Smooth muscle cell (in vitro differentiated cells): ENCODE data around the gene PCDHB5. TPM values are rescaled to one million over a fixed set of nuclear protein-coding genes. Genes with fewer than 3 reads are reported as not detected.
"Not testable (repeated sequence)": the region's sequence is repeated elsewhere in the genome, so short reads cannot be mapped to it uniquely, and the experiment has no call there.

Experiments used
- DNase-seq: peaks from one replicate; lab custom pipeline; 2025; ENCODE audit not compliant: unreplicated experiment; lab: John Stamatoyannopoulos, UW
- H2AFZ ChIP-seq: fragments of 200-600 bp; sonication (generic); 2 replicates; pipeline ENCODE4 v1.6.0; 2016; ENCODE audit warnings: antibody characterized with exemption, low read depth, mild to moderate bottlenecking
- H3F3A ChIP-seq: fragments of 200-600 bp; sonication (generic); 2 replicates; pipeline ENCODE4 v1.6.0; 2017; ENCODE audit warnings: antibody characterized with exemption, low read depth
- H3K27ac ChIP-seq: fragments of 200-600 bp; sonication (generic); 2 replicates; pipeline ENCODE4 v1.5.1; 2016; ENCODE audit warnings: low read depth, mild to moderate bottlenecking
- H3K27me3 ChIP-seq: fragments of 200-600 bp; sonication (generic); 2 replicates; pipeline ENCODE4 v1.6.1; 2016; ENCODE audit warnings: low read depth, mild to moderate bottlenecking
- H3K36me3 ChIP-seq: fragments of 200-600 bp; sonication (generic); 2 replicates; pipeline ENCODE4 v1.5.1; 2016; ENCODE audit warnings: low read depth
- H3K4me1 ChIP-seq: fragments of 200-600 bp; sonication (generic); 2 replicates; pipeline ENCODE4 v1.5.1; 2016; ENCODE audit warnings: low read depth
- H3K4me2 ChIP-seq: fragments of 200-600 bp; sonication (generic); 2 replicates; pipeline ENCODE4 v1.6.0; 2016; ENCODE audit warnings: mild to moderate bottlenecking
- H3K4me3 ChIP-seq: fragments of 200-600 bp; sonication (generic); 2 replicates; pipeline ENCODE4 v1.5.1; 2016; ENCODE audit warnings: mild to moderate bottlenecking
- H3K79me2 ChIP-seq: fragments of 200-600 bp; sonication (generic); 2 replicates; pipeline ENCODE4 v1.6.0; 2016; ENCODE audit warnings: low read depth, mild to moderate bottlenecking
- H3K9ac ChIP-seq: fragments of 200-600 bp; sonication (generic); 2 replicates; pipeline ENCODE4 v1.6.0; 2016; ENCODE audit warnings: low read depth
- H3K9me3 ChIP-seq: fragments of 200-600 bp; sonication (generic); replicated peaks from 2 replicates; pipeline ENCODE4 v1.5.1; 2016; ENCODE audit warnings: low read depth
- H4K20me1 ChIP-seq: fragments of 200-600 bp; sonication (generic); 2 replicates; pipeline ENCODE4 v1.6.0; 2016; ENCODE audit warnings: low read depth
- WGBS: methylation state at CpG from one replicate; pipeline ENCODE4 v1.1.7; 2016; ENCODE audit warnings: low lambda C conversion rate; 5-methylcytosine and 5-hydroxymethylcytosine counted together
- polyA plus RNA-seq: library from polyadenylated mRNA; unstranded; fragments of >200 nt; fragmentation: Nextera tagmentation; extraction: Ambion mirVana; gene quantifications from 2 replicates; pipeline ENCODE4 v1.2.1, GENCODE V29; 2016
- total RNA-seq: library from RNA; depleted of rRNA; stranded (reverse); fragments of >200 nt; gene quantifications from 2 replicates; pipeline ENCODE4 v1.2.3, GENCODE V29; 2014
- TF ChIP-seq, protein P1 (sequence below): fragments of 200-600 bp; sonication (generic); IDR thresholded peaks from 2 replicates; pipeline ENCODE4 v1.5.1; 2017; ENCODE audit warnings: borderline replicate concordance, mild to moderate bottlenecking, antibody characterized with exemption; ENCODE audit not compliant: insufficient read depth, poor library complexity, severe bottlenecking

PCDHB5 gene
- total and polyA plus RNA-seq, 2 experiments from 2014 or later, result 9.7 to 12.0 TPM

- Histone ChIP-seq H3K9me3 (peaks cover 4% of the 10 kb centered on the region), H3K9ac (no peak overlapping the region), H3K4me3 (no peak overlapping the region), H3F3A (no peaks in the 10 kb centered on the region), H2AFZ (no peak overlapping the region), H3K27ac (no peak overlapping the region), H3K27me3 (no peaks in the 10 kb centered on the region), H3K4me2 (no peak overlapping the region), H3K36me3 (peaks cover 8% of the 10 kb centered on the region), H3K79me2 (no peaks in the 10 kb centered on the region), H3K4me1 (no peaks in the 10 kb centered on the region), H4K20me1 (no peaks in the 10 kb centered on the region)
- 87% methylated on average over 1 of the region's 1 CpG for WGBS
- DNase-seq, result no peak
- TF ChIP-seq, protein P1, sequence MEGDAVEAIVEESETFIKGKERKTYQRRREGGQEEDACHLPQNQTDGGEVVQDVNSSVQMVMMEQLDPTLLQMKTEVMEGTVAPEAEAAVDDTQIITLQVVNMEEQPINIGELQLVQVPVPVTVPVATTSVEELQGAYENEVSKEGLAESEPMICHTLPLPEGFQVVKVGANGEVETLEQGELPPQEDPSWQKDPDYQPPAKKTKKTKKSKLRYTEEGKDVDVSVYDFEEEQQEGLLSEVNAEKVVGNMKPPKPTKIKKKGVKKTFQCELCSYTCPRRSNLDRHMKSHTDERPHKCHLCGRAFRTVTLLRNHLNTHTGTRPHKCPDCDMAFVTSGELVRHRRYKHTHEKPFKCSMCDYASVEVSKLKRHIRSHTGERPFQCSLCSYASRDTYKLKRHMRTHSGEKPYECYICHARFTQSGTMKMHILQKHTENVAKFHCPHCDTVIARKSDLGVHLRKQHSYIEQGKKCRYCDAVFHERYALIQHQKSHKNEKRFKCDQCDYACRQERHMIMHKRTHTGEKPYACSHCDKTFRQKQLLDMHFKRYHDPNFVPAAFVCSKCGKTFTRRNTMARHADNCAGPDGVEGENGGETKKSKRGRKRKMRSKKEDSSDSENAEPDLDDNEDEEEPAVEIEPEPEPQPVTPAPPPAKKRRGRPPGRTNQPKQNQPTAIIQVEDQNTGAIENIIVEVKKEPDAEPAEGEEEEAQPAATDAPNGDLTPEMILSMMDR, result no peak
Observed at GRCh38 chr5:141127305-141127704, 7.7 kb upstream of the PCDHB5 start.

DNA sequence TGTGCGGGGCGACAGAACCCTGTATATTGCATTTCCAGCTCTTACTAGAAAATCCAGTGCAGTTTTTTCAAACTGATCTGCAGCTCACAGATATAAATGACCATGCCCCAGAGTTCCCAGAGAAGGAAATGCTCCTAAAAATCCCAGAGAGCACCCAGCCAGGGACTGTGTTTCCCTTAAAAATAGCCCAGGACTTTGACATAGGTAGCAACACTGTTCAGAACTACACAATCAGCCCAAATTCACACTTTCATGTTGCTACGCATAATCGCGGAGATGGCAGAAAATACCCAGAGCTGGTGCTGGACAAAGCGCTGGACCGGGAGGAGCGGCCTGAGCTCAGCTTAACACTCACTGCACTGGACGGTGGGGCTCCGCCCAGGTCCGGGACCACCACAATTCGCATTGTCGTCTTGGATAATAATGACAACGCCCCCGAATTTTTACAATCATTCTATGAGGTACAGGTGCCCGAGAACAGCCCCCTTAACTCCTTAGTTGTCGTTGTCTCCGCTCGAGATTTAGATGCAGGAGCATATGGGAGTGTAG is 786 bp downstream of the PCDHB5 start:
- Histone ChIP-seq H3K27me3 (no peaks in the 10 kb centered on the region), H2AFZ (peak overlapping the region; percentile 93), H3K4me1 (no peaks in the 10 kb centered on the region), H3F3A (no peaks in the 10 kb centered on the region), H3K27ac (no peak overlapping the region), H3K4me2 (peak overlapping the region; percentile 76), H3K4me3 (peak overlapping the region; percentile 60), H3K9ac (peak overlapping the region; percentile 60), H3K9me3 (peaks cover 4% of the 10 kb centered on the region), H3K36me3 (no peaks in the 10 kb centered on the region), H4K20me1 (no peaks in the 10 kb centered on the region), H3K79me2 (no peaks in the 10 kb centered on the region)
- no peak for DNase-seq
- 74% methylated on average over 19 of the region's 19 CpGs for WGBS
- TF ChIP-seq, protein P1, result no peak

- not testable (repeated sequence) for H3K36me3 ChIP-seq, H3K9me3 ChIP-seq, H3K79me2 ChIP-seq, DNase-seq, H2AFZ ChIP-seq, H3K27ac ChIP-seq, H4K20me1 ChIP-seq, H3K4me3 ChIP-seq, H3F3A ChIP-seq, H3K4me1 ChIP-seq, H3K4me2 ChIP-seq, H3K9ac ChIP-seq, H3K27me3 ChIP-seq
- 97% methylated on average over 34 of the region's 34 CpGs for WGBS
Observed at GRCh38 chr5:141137346-141137745, 2.3 kb downstream of the PCDHB5 start.

DNA sequence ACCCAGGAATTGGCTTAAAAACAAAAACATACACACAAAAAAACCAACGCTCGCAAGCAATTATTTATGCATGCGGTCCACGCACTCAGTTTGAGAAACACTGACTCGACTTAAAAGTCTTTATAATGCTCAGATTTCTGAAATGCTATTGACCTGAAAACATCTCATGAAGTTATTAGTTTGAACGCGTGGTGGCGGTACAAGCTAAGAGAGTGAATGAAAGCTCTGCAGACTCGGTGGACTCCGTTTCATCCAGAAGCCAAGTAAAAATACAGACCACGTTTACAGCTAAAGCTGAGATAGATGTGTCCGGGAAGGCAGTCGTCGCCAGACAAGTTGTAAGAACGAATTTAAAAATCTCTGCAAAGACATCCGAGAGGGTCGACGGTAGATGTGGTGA is 14.8 kb downstream of the PCDHB5 start, which contains the start of gene PCDHB6:
PCDHB6 (plus strand) TSS at position 246 of the 400 bp plus-strand sequence. CDS start 201 bp downstream, outside the sequence.
- WGBS, result 74% methylated on average over 18 of the region's 18 CpGs
- no peak for DNase-seq
- TF ChIP-seq, protein P1, result no peak
- no peak within 1 kb of the TSS for H3K4me2 ChIP-seq
- no peaks in the 10 kb centered on the region for H3K27me3 ChIP-seq
- no peaks in the 10 kb centered on the region for H3K4me1 ChIP-seq
- no peak within 1 kb of the TSS for H3K9ac ChIP-seq
- H3K27ac ChIP-seq, result no peak within 1 kb of the TSS
- no peak within 1 kb of the TSS for H2AFZ ChIP-seq
- H3K9me3 ChIP-seq, result peaks cover 14% of the 10 kb centered on the region
- no peaks in the 10 kb centered on the region for H3F3A ChIP-seq
- no peaks in the 10 kb centered on the region for H3K36me3 ChIP-seq
- no peak within 1 kb of the TSS for H3K4me3 ChIP-seq
- H3K79me2 ChIP-seq, result no peaks in the 10 kb centered on the region
- no peaks in the 10 kb centered on the region for H4K20me1 ChIP-seq
